HG03469 (cell line): Measurements from ENCODE around the gene P2RY13.

Source experiments
- ATAC-seq: cut with Tn5 transposase; IDR thresholded peaks from one replicate; pipeline ENCODE4 v1.9.1; 2021; ENCODE audit warnings: mild to moderate bottlenecking, moderate library complexity, moderate number of reproducible peaks; ENCODE audit not compliant: unreplicated experiment

Gene P2RY13

DNA sequence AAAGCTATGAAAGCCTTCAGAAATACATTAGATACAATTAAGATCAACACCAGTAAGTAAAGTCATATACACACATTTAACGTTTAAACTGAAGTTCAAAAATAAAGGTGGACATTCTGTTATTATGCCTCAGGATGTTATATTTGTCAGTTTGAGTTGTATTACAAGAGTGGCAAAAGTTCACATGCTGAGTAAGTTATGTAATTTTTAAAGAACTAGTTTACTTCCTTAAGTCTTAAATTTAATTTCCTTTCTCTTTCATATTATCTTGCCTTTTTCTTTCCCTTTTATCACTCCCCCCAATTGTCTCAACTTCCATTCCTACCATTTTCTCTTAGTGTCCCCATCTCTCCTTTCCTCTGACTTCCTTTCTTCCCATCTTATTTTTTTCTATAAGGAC lies 7.8 kb downstream of the P2RY13 start:
- ATAC-seq: no peak

DNA sequence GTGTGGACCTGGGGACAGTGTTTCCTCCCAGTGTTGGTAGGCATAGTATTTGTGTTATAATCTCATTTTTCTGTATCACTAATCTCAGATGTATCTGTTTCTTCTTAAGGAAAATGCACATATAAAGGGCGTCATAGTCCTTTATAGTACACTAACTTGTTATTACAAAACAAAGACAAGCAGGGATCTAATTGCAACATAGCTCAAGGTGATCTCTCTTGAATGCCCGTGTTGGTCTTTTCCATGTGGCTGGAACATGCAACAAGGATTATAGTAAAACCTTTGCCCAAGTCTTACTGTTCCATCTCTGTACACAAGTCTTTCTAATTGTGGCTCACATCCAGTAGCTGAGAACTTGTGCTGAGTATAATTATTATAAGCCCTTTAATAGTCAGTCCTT lies 9.2 kb downstream of the P2RY13 start:
- ATAC-seq: no peak

DNA sequence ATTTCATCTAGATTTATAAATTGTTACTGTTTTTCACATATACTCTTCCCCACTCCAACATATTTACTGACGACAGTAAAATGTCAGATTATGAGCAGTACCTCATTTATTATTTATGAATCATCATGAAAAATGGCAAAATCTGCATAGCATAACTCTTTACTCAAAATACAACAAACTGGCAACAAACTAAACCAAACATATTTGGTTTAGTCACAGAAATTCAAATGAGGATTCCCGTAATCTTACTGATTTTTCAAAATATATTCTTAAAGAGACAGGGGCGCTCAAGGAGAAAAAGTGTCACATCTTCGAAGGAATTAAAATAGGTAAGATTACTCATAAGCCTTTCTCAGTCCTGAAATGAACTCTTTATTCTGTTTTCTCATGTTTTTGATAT lies 9.7 kb downstream of the P2RY13 start:
- ATAC-seq: no peak

DNA sequence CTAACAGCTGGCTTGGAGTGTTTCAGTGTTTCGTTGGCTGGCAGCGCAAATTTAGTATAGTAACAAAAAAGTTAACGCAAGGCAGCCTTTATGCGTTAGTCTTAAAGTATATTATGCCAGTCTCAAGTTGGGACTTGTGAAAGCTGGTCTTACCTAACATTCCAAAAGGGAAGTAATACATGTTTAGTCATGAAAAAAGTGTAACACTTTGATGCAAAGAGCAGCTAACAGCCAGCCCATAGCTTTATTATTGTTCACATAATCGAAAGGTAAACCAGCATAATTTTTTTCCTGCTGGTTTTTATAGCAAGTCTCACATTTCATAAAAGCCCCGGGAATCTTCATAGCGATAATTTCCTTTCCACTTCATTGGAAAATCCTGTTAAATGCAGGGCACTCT lies 10.4 kb downstream of the P2RY13 start:
- ATAC-seq: no peak

DNA sequence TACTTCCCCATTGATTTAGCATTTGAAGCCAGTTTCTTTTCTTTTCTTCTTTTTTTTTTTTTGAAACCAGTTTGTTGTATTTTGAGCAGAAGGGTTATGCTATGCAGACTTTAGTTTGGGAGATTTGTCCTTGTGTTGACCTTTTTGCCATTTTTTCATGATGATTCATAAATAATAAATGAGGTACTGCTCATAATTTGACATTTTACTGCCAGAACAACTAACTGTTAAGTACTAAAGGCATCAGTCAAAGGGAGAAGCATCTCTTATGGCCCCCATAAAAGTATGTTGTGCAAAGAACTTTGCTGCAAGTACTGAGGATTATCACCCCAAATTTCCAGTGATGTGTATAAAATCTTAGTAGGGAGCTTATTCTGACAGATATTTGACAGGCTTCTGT lies 11.0 kb downstream of the P2RY13 start:
- ATAC-seq: no peak

DNA sequence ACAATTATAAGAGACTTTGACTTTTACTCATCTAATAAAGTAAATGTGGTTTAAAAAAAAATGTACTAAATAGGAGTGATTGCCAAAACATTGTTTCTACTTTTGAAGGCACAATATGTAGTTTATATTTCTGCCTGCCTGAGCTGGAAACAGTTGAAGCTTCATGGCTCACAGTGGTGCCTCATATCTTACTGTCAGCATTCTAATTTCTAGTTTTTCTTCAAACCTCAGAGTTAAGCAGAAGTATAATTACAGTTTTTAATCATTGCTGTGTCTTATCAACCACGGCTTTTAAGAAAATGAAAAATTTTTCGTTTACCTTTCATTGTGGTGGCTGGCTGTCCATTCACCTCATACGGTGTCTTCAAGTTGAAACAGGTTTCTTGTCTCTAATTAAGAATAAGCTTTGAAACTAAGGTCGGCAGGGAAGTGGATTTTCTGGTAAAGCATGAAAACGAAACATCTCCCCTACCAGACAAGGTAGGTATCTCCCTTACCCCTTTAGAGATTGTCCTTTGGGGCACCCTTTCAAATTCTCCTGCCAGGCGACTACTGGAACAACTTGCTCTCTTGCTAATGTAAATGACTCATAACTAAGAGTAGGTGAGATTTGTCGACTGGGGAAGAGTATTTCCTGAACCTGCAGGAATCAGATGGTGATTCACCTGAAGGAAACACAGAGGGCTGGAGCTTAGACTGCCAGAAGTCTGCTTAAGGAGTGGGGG lies 12.9 kb downstream of the P2RY13 start, which contains the start of gene GPR87:
Gene GPR87 (minus strand): TSS at position 554 of the 725 bp plus-strand sequence. CDS start 16,720 bp downstream, outside the sequence.
- no peak for ATAC-seq

DNA sequence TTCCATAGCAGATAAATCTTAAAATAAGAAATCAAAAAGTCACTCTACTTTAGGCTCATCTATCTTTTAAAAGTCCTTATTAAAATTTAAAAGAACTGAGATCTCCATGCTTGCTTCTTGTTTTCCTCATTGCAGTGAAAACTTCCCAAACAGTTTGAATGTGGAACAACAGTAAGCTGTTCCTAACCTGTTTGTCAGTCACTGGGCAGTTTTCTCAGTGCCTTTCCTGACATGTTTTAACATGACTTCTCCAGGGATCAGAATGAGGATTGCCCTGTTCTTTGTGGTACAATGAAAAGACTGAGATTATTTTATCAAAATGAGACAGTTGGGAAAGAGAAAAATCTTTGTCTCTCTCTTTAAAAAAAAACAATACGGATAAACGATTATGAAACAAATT lies 13.5 kb downstream of the P2RY13 start:
- ATAC-seq: no peak

DNA sequence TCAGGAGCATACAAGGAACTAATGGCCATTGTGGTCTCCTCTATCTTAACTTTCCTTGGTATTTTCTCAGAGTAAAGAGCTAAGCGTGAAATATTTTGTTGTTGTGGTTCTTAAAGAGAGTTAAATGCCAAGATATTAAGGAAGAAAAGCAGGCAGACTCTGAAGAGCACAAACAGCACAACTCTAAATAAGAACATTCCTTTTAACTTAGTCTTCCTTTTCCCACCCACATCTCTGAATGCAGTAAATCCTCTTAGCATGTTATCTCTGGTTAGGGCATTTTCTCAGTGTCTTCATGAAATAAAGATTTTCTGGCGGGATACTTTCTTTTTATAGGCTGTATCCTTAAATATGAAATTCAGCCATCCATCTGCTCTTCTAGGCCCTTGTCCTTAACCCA lies 14.2 kb downstream of the P2RY13 start:
- ATAC-seq: no peak

DNA sequence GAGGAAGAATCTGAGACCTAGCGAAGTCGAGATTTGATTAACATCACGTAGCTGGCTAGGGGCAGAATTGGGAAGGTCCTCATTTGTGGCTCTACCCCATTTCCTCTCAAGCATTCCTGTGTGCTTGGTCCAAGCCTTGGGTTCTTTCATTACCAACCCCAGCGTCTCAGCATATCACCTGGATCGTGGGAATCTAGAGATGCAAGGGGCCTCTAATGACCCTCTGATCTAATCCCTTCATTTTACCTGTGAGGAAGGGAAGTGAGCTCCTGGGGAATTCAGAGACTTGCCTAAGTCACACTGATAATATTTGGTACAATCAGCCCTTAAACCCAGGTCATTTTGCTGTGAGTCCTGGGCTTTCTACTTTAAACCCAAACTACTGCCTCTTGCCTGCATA lies 14.8 kb downstream of the P2RY13 start:
- no peak for ATAC-seq

DNA sequence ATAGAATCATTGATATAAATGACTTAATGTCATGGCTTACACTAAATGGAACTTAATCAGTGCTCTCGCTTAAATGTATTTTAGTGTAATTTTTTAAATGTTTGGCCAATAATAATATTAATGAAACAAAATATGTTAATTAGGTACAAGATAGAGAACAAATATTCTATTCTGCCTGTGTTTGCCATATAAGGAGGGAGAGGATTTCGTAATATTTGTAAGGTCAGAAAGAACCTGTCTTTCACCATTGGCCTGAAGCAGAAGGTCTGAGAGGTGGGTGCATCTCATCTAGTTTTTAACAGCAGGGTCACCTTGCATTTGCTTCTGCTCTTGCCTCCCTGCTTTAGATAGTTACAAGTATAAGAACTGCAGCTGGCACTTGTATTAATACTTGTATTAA lies 15.2 kb downstream of the P2RY13 start:
- no peak for ATAC-seq

DNA sequence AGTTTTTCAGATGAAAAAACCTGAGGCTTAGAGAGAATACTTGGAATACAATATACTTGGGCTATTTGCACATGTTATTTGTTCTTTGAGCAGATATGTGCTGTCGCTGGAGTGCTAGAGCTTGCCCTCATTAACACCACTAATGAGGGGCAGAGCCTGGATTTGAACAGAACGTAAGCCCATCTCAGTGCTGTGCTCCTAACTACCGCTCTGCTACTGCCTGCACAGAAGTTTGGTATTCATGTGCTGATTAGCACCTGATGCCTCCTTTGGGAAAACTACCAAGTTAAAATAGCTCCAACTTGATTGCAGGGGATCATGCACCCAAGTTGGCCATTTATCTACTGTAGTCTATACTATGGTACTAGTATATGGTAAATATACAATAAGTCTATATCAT lies 16.4 kb downstream of the P2RY13 start:
- no peak for ATAC-seq

DNA sequence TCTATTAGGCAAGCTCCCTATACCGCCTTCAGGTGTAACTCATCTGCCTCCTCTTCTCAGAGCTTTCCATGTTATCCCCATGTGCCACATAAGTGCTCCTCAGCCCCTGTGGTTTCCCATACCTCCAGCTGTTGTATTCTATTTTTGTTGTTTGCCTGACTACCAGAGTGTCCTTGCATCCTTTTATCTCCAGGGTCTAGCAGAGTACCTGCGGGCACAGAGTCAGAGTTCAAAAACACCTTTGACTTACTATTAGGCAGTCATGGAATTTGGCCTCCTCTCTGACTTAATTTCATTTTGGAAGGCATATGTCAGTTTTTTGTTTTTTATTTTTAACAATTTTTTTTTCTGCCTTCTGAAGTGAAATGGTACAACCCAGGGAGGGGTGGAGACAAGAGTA lies 19.8 kb downstream of the P2RY13 start:
- no peak for ATAC-seq

DNA sequence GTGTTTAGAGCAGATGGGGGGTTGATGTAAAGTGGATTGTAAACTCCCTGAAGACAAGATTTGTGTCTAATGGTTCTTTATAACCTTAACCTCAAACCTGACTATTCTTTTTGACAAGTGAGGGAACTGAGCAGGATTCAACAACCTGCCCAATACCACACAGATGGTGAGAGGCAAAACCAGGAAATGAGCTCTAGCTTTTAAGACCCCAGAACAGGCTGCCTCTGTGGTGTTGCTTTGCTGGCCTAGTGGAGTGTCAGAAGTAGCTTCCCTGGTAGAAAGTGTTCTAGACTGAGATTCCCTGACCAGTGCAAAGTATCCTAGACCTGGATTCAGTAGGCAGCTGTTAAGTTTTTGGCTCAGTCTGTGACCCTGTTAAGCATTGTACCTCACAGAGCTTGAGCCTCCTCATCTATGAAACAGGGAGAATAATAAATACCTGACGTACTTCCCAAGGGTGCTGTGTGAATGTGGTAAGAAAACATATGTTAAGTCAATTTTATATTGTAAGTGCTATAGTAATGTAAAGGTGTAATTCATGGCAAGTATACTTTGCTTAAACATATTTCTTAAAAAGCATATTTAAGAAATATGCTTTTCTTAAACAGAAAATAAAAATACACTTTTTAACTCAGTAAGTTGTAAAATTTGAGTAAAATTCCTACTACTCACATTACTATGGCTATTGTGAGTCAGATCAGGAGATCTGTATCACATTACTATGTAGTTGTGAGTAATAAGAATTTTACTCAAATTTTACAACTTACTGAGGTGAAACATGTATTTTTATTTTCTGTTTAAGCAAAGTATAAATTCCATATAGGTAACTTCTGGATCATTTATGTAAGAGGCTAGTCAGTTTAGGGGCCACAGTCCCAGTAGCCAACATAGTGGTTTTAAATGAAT lies 21.5 kb downstream of the P2RY13 start:
- no peak for ATAC-seq

DNA sequence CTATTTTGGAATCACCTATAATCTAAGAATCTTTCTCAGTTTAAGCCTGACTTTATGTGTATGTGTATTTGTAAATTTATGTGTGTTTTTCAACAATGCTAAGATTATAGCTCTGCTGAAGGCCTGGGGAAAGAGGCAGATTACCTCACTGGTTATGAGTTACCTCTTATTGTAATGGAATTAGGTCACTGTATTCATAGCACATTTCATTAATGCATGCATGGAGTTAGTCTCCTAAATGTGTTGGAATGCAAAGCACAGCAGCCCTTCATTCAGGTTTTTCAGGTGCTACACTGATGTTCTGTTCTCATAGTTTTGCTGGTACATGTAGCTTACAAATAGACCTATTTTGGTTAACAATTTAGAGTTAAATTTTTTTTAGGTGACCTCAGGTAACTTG lies 22.2 kb downstream of the P2RY13 start:
- no peak for ATAC-seq

DNA sequence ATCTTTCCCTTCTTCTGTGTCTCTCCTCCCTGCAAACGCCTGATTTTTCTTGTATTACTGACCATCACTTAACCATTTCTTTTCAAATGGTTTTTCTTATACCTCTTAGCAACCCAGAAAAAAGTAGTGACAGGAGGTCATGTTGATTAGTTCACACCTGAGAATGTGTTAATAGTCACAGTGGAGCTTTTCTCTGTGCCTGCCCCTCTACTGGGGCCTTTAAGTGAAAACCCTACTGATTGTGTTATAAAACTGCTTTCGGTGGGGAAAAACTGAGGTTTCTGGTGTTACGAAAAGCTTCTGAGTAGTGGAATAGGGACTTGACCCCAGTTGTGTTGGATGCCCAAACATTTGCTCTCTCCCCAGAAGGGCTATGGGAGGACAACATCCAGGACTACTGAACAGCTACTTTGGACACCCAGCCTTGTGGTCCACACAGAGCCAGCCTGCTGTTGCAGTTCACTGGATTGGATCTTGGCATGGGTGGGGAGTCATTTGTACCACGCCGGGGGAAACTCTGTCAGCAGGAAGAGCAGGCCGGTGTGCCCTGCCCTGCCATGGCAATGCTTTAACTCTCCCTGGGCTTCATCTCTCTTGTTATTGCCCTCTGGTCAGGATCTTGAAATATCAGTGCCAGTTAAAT lies 23.1 kb downstream of the P2RY13 start:
- ATAC-seq: no peak

DNA sequence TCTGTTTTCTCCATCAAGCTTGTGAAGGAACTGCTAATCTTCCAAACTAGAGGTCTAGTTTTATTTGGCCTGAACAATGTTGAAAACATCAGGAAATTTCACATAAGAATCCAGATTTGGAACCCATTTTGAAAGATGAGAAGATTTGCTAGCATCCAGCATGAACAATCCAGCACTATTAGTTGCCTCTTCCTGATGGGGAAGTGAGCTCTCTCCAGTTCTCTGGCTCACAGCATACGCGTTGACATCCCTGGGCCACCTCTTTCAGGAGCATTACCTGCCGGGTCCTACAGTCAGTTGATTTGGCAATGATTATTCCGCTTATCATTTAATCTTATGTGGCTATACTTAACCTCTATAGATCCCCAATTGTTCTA lies 23.6 kb downstream of the P2RY13 start:
- no peak for ATAC-seq

DNA sequence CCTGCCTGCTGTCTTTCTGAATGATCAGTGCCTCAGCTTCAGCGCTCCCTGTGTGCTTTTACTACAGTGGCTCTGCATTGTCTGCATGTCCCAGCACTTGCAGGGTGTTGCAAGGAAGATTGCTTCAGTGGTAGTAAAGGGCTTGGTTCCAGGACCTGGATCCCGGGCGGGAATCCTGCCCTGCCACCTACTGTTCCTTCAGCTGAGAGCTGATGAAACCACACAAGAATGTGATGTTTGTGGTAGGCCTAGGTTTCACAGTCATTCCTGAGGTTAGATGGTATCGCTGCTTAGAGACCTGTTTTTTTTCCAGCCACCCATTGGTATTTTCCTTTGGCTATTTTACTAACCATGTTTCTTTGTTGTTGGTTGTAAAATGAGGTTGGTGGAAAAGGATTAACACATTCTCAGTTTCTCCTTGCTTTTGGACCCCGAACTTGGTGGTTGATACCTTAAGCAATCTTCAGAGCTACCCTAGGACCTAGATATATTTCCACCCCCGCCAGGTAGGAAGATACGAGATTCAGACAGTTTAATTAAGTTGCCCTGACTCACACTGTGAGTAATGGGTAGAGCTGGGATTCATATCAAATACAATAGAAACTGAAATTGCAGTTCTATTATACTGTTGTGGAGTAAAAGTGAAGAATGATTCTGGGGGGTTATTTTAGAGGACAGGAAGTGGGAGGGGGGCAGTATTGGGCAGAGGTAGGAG lies 24.1 kb downstream of the P2RY13 start:
- no peak for ATAC-seq

DNA sequence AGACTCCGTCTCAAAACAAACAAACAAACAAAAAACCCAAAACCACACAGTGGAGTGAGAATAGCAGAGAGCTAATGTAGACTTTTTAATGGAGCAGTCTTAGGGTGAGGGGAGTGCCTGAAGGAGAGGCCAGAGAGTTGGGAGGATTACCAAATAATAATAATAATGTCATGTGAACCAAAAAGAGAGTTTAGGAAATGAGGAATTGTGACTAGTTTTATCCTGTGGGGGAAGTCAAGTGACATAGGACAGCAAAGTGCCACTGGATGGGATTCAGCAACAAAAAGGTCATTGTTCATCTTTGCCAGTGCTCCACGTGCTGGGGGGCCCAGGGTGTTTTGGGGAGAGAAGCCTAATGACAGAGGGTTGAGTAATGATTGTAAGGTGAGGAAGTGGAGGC lies 25.6 kb downstream of the P2RY13 start:
- ATAC-seq: no peak

DNA sequence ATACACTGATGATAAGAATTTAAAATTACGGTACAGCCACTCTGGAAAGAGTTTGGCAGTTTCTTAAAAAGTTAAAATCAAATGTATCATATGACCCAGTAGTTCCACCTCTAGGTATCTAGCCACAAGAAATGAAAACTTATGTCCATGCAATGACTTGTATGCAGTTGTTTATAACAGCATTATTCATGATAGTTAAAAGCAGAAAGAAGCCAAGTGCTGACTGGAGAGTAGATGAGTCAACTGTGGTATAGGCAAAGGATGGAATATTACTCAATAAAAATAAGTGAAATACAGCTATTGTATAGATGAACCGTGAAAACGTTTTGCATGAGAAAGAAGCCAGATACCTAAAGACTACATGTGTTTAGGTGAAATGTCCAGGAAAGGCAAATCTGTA lies 27.6 kb downstream of the P2RY13 start:
- no peak for ATAC-seq

DNA sequence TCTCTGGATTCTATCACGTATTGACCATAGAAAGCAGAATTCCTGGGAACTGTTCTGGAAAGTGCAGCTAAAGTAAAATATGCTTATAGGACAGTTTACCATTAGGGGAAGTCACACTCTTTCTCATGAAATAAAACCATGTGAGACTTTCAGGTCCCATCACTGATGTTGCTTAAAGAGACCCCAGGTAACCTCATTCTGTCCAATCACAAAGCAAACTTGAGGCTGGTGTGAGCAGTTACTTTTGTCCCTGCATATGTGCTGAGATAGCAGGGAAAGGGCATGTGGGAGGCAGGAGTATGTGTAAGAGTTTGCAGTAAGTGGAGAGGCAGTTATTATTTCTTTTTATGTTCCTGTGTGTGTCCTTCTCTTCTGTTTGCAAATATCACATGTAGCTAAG lies 28.8 kb downstream of the P2RY13 start:
- ATAC-seq: no peak

DNA sequence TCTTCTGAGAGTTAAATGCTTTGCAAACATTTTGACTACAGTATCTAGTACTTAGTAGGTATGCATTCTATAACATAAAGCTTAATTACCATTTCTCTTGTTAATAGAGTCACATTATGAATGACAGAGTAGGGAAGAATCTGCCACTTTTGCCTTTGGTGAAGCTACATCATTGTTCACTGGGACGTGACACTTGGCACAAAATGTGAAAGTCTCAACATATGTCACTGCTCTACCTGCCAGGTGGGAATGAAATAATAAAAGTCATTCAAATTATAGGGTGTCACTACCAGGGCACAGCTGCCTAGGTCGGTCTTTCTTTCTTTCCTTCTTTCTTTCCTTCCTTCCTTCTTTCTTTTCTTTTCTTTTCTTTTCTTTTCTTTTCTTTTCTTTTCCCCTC lies 30.3 kb downstream of the P2RY13 start:
- no peak for ATAC-seq
